HG02970 (cell line): ENCODE measurements around the gene CHRDL2.

ENCODE experiments used
- ATAC-seq: cut with Tn5 transposase; IDR thresholded peaks from one replicate; pipeline ENCODE4 v1.9.1; 2021; ENCODE audit warnings: mild to moderate bottlenecking, moderate library complexity, moderate number of reproducible peaks; ENCODE audit not compliant: unreplicated experiment, low FRiP score

The CHRDL2 gene

GRCh38 chr11:74717221-74717969 lies 13.8 kb downstream of the CHRDL2 start:
- ATAC-seq = no peak

- ATAC-seq = no peak
These were observed 16.3 kb downstream of the CHRDL2 start for GRCh38 chr11:74714904-74715303.

- no peak for ATAC-seq
These were observed 17.5 kb downstream of the CHRDL2 start for GRCh38 chr11:74713686-74714085.

GRCh38 chr11:74710281-74710938 lies 20.8 kb downstream of the CHRDL2 start:
- ATAC-seq = no peak

- ATAC-seq = no peak
These were observed 22.1 kb downstream of the CHRDL2 start for GRCh38 chr11:74709175-74709574.

- no peak for ATAC-seq
These were observed 23.4 kb downstream of the CHRDL2 start for GRCh38 chr11:74707602-74708510.

GRCh38 chr11:74707182-74707581 lies 24.0 kb downstream of the CHRDL2 start:
- ATAC-seq = no peak

GRCh38 chr11:74703211-74703610 lies 28.0 kb downstream of the CHRDL2 start:
- no peak for ATAC-seq

- no peak for ATAC-seq
These were observed 28.7 kb downstream of the CHRDL2 start for GRCh38 chr11:74702383-74703007.

GRCh38 chr11:74701351-74701750 lies 29.9 kb downstream of the CHRDL2 start:
- no peak for ATAC-seq

GRCh38 chr11:74699615-74700396 lies 31.4 kb downstream of the CHRDL2 start:
- ATAC-seq = no peak

GRCh38 chr11:74697722-74698121 lies 33.5 kb downstream of the CHRDL2 start:
- ATAC-seq = no peak

- ATAC-seq = no peak
These were observed 34.1 kb downstream of the CHRDL2 start for GRCh38 chr11:74696939-74697675.

GRCh38 chr11:74696500-74696899 lies 34.7 kb downstream of the CHRDL2 start:
- ATAC-seq = no peak

- no peak for ATAC-seq
These were observed 35.4 kb downstream of the CHRDL2 start for GRCh38 chr11:74695705-74696280.

- no peak for ATAC-seq
These were observed 36.9 kb downstream of the CHRDL2 start for GRCh38 chr11:74694136-74694930.

GRCh38 chr11:74693531-74693930 lies 37.7 kb downstream of the CHRDL2 start:
- ATAC-seq = no peak

- no peak for ATAC-seq
These were observed 39.5 kb downstream of the CHRDL2 start for GRCh38 chr11:74691755-74692154.
